HepG2 (cell line): ENCODE results near the gene UQCR11.

Source experiments
- MAZ ChIP-seq, 2 experiments: sonication (generic) in 1 of 2; formaldehyde crosslinking in 1 of 2; IDR thresholded peaks; 2 replicates each; pipeline versions ENCODE4 v1.5.0 to v1.6.1; 2012 to 2020; ENCODE audit warnings: low read depth in 2 of 2, mild to moderate bottlenecking in 2 of 2, borderline replicate concordance in 1 of 2, improper control_type of control experiment in 1 of 2, low read length in 1 of 2, missing genetic modification reagents in 1 of 2, moderate library complexity in 1 of 2
- NFE2L2 ChIP-seq: fragments of 150-350 bp; IDR thresholded peaks from 2 replicates; pipeline ENCODE4 v1.6.1; 2014; ENCODE audit warnings: low read length
- PRPF4 ChIP-seq: fragments of 200-400 bp; formaldehyde crosslinking; IDR thresholded peaks from 2 replicates; pipeline ENCODE4 v1.6.1; 2016; ENCODE audit warnings: low read length, low read depth; ENCODE audit not compliant: poor library complexity, severe bottlenecking
- TAF15 ChIP-seq: fragments of 200-400 bp; formaldehyde crosslinking; IDR thresholded peaks from one replicate; pipeline ENCODE4 v1.6.1; 2018; ENCODE audit warnings: mild to moderate bottlenecking, low read depth, low read length; ENCODE audit not compliant: poor library complexity, severe bottlenecking
- YY1 ChIP-seq: IDR thresholded peaks from 2 replicates; pipeline ENCODE4 v1.6.1; 2011; ENCODE audit warnings: low read length, low read depth, moderate library complexity, mild to moderate bottlenecking; ENCODE audit not compliant: insufficient read depth, insufficient replicate concordance

DNA sequence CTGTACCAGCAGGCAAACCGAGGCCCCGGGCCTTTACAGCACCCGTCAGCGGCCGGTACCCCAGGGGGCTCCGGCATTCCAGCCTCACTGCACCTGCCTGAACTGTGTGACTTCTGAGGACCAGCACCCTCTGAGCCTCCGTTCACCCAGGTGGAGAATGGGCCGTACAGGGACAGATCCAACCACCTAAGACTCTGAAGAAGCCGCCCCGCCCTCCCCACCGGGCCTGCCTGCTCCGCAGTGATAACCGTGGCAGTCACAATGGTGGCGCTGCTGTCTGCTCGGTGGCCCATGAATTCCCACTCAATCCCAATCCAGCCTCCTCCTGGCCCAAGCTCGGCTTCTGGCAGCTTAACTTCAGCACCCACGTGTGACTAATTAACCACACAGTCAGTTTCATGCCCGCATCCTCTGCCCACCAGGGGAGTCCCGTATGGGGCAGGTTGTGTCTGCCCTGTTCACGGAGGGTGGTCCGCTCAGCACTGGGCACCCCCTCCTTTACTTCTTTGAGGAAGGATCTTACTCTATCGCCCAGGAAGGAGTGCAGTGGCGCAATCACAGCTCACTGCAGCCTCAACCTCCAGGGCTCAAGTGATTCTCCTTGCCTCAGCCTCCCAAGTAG, 43.8 kb upstream of the UQCR11 start:
- TF ChIP-seq PRPF4 (no peak), MAZ (IDR thresholded peaks at IDR 0.05; ENCODE audit: borderline replicate concordance, low read depth, low read length) (no peak), MAZ (CRISPR knock-in tag; IDR thresholded peaks at IDR 0.05; ENCODE audit: low read depth) (no peak), TAF15 (no peak), NFE2L2 (no peak), YY1 (no peak)
